Dermis microvascular lymphatic vessel endothelial cell (primary cell): ENCODE results near the gene DISP2. TPM values are rescaled to one million over a fixed set of nuclear protein-coding genes. Genes with fewer than 3 reads are reported as not detected.

Experiments
- DNase-seq, 2 donors: peaks; one replicate each; pipeline versions ENCODE4 v3.0.0 to v3.0.0-alpha.2; 2010; ENCODE audit warnings: low read depth in 2 of 2
- total RNA-seq: library from RNA; depleted of rRNA; stranded (reverse); fragments of >200 nt; gene quantifications from 2 replicates; pipeline ENCODE4 v1.2.1, GENCODE V29; 2014

Gene DISP2
- total RNA-seq, 1 donor from 2014 or later = 0.13 TPM

- no peak for DNase-seq
Observed at GRCh38 chr15:40328176-40328575, 29.8 kb upstream of the DISP2 start.

- DNase-seq = no peak
Observed at GRCh38 chr15:40328751-40329150, 29.3 kb upstream of the DISP2 start.

DNA sequence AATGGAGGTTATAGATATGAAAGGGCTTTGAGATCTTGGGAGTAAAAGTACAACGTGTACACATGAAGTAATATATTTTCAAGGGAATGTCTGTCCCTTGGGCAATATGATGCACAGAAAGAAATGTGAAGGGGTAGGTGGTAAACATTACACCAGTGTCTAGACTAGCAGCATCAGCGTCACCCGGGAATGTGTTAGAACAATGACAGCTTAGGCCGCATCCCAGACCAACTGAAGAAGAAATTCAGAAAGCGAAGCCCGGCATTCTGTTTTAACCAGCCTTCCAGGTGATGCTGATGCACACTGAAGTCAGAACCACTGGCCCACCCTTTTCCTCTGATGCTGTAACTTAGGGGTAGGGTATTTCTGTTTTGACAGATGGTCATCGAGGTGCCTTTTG, 28.2 kb upstream of the DISP2 start:
- no peak for DNase-seq

GRCh38 chr15:40330368-40330836, 27.6 kb upstream of the DISP2 start:
- no peak for DNase-seq

- DNase-seq = no peak
Observed at GRCh38 chr15:40331026-40331425, 27.0 kb upstream of the DISP2 start.

GRCh38 chr15:40331637-40332036, 26.4 kb upstream of the DISP2 start:
- no peak for DNase-seq

DNA sequence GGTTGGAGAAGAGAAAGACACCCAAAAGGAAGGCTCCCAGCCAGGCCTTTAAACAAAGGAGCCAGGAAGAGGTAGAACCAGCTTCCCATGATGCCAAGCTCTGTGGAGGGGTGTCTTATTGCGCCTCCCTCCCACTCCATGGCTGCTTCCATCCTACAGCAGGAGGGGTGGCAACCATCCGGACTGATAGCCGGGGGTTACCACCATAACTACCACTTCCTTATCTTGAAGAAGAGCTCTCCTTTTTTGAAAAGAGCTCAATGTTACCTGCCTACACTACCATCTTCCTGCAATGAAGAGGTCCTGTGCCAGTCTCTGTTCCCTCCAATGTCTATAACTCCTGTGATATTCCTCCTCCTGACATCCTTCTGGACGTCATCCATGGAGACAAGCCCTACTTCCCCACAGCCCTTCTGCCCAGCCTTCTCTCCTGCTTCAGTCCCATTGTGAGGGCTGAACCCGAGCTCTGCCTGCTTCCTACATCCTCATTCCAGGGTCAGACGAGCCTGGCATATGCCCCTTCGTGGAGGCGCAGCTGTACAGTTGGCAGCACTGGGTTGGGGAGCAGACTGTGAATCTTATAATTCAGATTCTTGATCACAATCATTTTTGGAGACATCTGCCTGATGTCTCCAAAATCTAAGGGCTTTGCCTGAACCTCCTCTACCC, 25.8 kb upstream of the DISP2 start:
- DNase-seq = no peak

GRCh38 chr15:40333922-40334492, 24.0 kb upstream of the DISP2 start:
- DNase-seq = peak in 1 of 2 donors; percentile 93

DNA sequence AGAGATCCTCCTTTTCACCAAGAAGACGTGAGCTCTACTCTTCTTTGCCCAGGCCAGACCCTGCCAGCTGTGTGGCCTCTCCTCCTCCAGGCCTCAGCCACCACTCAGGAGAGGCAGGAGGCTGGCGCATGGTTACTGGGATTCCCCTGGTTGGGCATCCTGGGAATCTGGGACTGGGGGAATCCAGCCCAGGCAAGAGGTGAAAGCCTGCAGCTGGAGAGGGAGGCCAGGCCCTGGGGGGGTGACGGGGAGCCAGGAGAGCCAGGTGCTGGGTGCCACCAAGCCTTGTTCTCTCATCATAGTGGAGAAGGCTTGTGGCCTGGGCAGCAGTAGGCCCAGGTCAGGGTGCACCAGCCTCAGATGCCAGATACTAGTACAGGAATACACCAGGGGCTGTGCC, 23.5 kb upstream of the DISP2 start:
- DNase-seq = no peak

GRCh38 chr15:40334941-40335795, 22.9 kb upstream of the DISP2 start:
- DNase-seq = no peak

DNA sequence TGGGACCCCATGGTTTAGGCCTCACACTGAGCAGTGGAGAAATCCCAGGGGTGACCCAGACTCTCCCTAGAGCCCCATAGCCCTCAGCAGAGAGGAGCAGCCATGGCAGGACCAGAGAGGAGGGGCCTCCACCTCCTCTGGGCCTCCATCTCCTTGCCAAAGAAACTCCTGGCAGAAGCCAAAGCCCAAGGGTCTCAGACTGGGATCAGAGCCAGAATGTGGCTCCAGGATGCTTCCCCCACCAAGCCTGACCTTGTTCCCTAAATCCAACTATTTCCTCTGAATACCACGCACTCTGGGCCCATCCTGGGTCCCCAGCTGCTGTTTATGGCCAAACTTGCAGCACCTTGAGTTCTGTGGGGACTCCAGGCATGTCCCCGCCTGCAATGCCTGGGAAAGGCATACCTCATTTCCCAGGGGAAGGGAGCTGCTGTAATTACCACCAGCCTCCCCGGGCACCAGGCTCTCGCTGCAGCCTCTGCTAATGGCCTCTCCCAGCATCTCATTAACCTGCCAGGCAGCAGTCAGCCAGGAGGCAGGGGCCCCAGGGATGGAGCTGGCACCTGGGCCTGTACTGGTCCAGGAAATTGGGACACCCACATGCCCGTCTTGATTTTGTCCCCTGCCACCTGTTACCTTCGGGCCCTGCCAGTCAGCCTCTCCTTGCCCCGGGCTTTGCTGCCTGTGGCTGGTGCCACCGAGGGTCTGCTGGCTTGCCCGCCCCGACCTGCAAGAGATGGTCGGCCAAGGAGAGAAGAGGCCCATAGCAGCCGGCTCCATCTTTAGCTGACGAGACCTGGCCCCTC, 21.9 kb upstream of the DISP2 start:
- no peak for DNase-seq

- no peak for DNase-seq
Observed at GRCh38 chr15:40336744-40337122, 21.3 kb upstream of the DISP2 start.

DNA sequence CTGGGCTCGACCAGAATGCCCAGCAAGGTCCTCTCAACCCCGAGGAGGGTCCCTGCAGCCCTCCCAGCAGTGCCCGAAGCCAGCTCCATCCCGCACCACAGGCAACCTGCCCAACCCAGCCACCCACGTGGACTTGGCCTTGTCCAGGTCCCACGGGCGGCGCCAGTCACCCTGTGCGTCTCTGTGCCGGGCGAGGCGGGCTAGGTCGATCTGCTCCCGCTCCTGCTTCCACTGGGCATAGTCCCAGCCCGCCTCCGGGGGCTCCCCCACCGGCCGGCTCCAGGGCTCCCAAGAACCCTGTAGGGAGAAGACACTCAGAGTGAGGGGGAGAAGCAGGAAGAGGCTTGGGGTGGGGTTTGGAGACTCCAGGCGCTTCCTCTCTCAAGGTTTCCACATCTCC, 20.4 kb upstream of the DISP2 start:
- DNase-seq = no peak

DNA sequence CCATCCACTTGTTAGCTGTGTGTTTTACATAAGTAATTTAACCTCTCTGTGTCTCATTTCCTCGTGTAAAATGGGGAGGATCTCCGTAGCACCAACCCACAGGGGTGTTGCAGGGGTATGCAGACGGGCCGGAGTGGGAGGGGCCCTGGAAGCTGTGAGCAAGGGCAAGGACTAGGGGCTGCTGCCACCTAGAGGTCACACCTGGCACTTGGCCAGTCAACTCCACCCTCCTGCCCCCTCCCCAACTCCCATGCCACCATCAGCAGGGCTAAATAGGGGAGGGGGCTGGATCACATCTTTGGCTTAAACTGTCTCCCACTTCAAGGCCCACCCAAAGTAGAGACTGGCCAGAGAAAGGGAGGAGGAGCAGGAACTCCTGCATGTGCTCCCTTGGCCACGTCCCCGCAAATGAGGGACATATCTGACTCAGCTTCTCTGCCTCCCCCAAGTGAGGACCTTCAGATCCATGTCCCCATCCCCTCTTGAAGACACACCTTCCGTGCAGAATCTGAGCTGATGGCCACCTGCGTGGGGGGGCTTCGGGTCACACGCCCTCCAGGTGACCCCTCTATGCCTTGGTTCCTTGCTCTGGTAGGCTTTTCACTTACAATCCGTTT, 19.9 kb upstream of the DISP2 start:
- DNase-seq = peak; percentile 47 to 81

DNA sequence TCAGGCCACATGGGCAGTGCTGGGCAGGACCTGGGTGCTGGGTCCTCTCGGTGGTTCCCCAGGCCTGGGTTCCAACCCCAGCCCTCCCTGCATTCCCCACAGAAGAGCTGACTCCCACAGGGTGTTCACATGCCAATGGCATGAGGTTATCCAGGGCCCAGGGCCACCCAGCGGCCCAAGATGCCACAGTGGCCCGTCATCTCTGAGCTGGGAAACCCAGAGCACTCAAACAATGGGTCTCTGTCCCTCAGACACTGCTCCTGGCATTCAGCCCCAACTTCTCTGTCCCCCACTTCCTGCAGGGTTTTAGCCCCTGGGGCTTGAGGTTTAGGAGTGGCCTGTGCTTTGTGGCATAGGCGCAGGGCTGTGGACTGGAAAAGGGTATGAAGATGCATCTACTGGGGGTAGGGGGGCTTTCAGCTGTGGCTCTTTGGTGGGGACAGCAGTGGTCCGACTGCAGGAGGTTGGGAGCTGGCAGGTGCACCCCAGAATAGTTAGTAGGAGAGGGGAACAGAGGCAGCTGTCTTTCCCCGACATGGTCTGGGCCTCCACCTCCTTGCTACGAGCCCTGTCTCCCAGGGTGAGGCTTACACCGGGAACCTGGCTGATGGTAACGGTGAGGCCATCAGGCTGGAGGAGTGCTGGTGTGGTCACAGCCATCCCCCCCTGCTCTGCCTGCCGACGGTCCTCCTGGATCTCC, 18.9 kb upstream of the DISP2 start:
- peak in 1 of 2 donors; percentile 55 for DNase-seq

- no peak for DNase-seq
Observed at GRCh38 chr15:40339621-40339945, 18.4 kb upstream of the DISP2 start.

GRCh38 chr15:40340038-40340739, 17.8 kb upstream of the DISP2 start:
- DNase-seq = peak; percentile 50 to 71

- peak; percentile 64 to 89 for DNase-seq
Observed at GRCh38 chr15:40340740-40341400, 17.1 kb upstream of the DISP2 start, which contains the start of gene CCDC9B. Gene CCDC9B, minus strand, starts transcription at chr15:40340939. Its CDS starts 120 bp downstream, at chr15:40340819.
